Measurements from ENCODE around the gene GRK2.
A peak's percentile ranks its signal among the peaks of the same experiment; 100 is the strongest.

Gene GRK2

GRCh38 chr11:67255353-67255752 is 10.9 kb upstream of the GRK2 start:
- DNase-seq, result no peak

GRCh38 chr11:67255864-67256263 is 10.4 kb upstream of the GRK2 start:
- DNase-seq, result no peak

GRCh38 chr11:67256477-67257135 is 9.7 kb upstream of the GRK2 start:
- DNase-seq, result no peak

- no peak for DNase-seq
Observed at GRCh38 chr11:67260406-67260805, 5.9 kb upstream of the GRK2 start.

- peak; percentile 22 for DNase-seq
Observed at GRCh38 chr11:67260885-67261639, 5.2 kb upstream of the GRK2 start.

GRCh38 chr11:67261640-67261945 is 4.7 kb upstream of the GRK2 start:
- no peak for DNase-seq

- DNase-seq, result no peak
Observed at GRCh38 chr11:67261946-67262681, 4.2 kb upstream of the GRK2 start.

- DNase-seq, result peak; percentile 54
Observed at GRCh38 chr11:67262731-67263675, 3.3 kb upstream of the GRK2 start.

GRCh38 chr11:67264260-67264659 is 2.0 kb upstream of the GRK2 start:
- no peak for DNase-seq

- DNase-seq, result no peak
Observed at GRCh38 chr11:67264877-67265632, 1.2 kb upstream of the GRK2 start.

GRCh38 chr11:67265633-67266448 is 432 bp upstream of the GRK2 start:
- peak; percentile 8 for DNase-seq

- DNase-seq, result peak; percentile 6
Observed at GRCh38 chr11:67267188-67268080, 1.2 kb downstream of the GRK2 start.

- DNase-seq, result no peak
Observed at GRCh38 chr11:67268081-67268961, 2.0 kb downstream of the GRK2 start.

- DNase-seq, result no peak
Observed at GRCh38 chr11:67268962-67269268, 2.6 kb downstream of the GRK2 start.

GRCh38 chr11:67269401-67270255 is 3.4 kb downstream of the GRK2 start:
- peak; percentile 55 for DNase-seq

GRCh38 chr11:67270256-67271204 is 4.3 kb downstream of the GRK2 start:
- peak; percentile 42 for DNase-seq

GRCh38 chr11:67271205-67271540 is 4.9 kb downstream of the GRK2 start:
- DNase-seq, result no peak
